IMR-90 (cell line): ENCODE results near the gene PRAMEF5. TPM values are rescaled to one million over a fixed set of nuclear protein-coding genes. Genes with fewer than 3 reads are reported as not detected.
"Not testable (repeated sequence)": the region's sequence is repeated elsewhere in the genome, so short reads cannot be mapped to it uniquely, and the experiment has no call there.

ENCODE experiments used
- ATAC-seq: fragments of 200-7000 bp; cut with Tn5 transposase; 2 replicates; pipeline ENCODE4 v1.9.1; 2020; ENCODE audit warnings: low read depth, mild to moderate bottlenecking, moderate library complexity
- BruUV-seq: library from RNA; stranded (reverse); fragments of 400-500 nt; replicated peaks from 2 replicates; lab custom pipeline; 2021; lab: Mats Ljungman, UMichigan
- CTCF ChIA-PET: fragments of 300-600 bp; formaldehyde crosslinking; extraction: SDS; loops from one replicate; lab custom pipeline; 2021; ENCODE audit warnings: antibody characterized with exemption; lab: Yijun Ruan, JAX
- POLR2A ChIA-PET: fragments of 300-600 bp; sonication (Branson Sonifier 250); formaldehyde crosslinking; loops from one replicate; lab custom pipeline; 2022; ENCODE audit warnings: antibody characterized with exemption; ENCODE audit not compliant: unreplicated experiment; lab: Charles Lee
- DNase-seq: peaks from one replicate; pipeline ENCODE4 v3.0.0; 2013
- H2AFZ ChIP-seq: replicated peaks from 2 replicates; pipeline ENCODE3; 2013; ENCODE audit warnings: low read length, mild to moderate bottlenecking; ENCODE audit not compliant: poor library complexity
- H2AK5ac ChIP-seq: 2 replicates; pipeline ENCODE4 v1.6.1; 2013; ENCODE audit warnings: low read depth, low read length, inconsistent platforms
- H2AK9ac ChIP-seq: replicated peaks from 2 replicates; pipeline ENCODE3; 2013; ENCODE audit warnings: mild to moderate bottlenecking, low read depth, low read length, moderate library complexity; ENCODE audit not compliant: poor library complexity
- H2BK120ac ChIP-seq: 2 replicates; pipeline ENCODE4 v1.6.1; 2013; ENCODE audit warnings: low read depth, low read length, inconsistent platforms
- H2BK15ac ChIP-seq: 3 replicates; pipeline ENCODE4 v1.6.1; 2013; ENCODE audit warnings: low read depth, low read length, inconsistent platforms
- H2BK20ac ChIP-seq: 2 replicates; pipeline ENCODE4 v1.6.1; 2013; ENCODE audit warnings: low read depth, mild to moderate bottlenecking, inconsistent platforms, low read length, moderate library complexity
- H2BK5ac ChIP-seq: 2 replicates; pipeline ENCODE4 v1.6.1; 2013; ENCODE audit warnings: mild to moderate bottlenecking, low read depth, low read length, inconsistent platforms; ENCODE audit not compliant: poor library complexity, severe bottlenecking
- H3K14ac ChIP-seq: replicated peaks from 2 replicates; pipeline ENCODE4 v1.6.1; 2013; ENCODE audit warnings: low read depth, low read length, inconsistent platforms
- H3K18ac ChIP-seq: 2 replicates; pipeline ENCODE4 v1.6.1; 2013; ENCODE audit warnings: low read depth, low read length, control low read depth
- H3K23ac ChIP-seq: 2 replicates; pipeline ENCODE4 v1.6.1; 2013; ENCODE audit warnings: low read depth, low read length, inconsistent platforms
- H3K27ac ChIP-seq: 2 replicates; pipeline ENCODE4 v1.5.1; 2013; ENCODE audit warnings: mild to moderate bottlenecking, control low read depth, low read length; ENCODE audit not compliant: insufficient read depth
- H3K27me3 ChIP-seq: 2 replicates; pipeline ENCODE4 v1.6.1; 2013; ENCODE audit warnings: low read length; ENCODE audit not compliant: control insufficient read depth, insufficient read depth
- H3K36me3 ChIP-seq: 2 replicates; pipeline ENCODE4 v1.6.1; 2013; ENCODE audit warnings: low read length, mixed read lengths; ENCODE audit not compliant: control insufficient read depth, insufficient read depth
- H3K4ac ChIP-seq: 2 replicates; pipeline ENCODE4 v1.6.1; 2013; ENCODE audit warnings: low read depth, low read length, inconsistent platforms
- H3K4me1 ChIP-seq: 2 replicates; pipeline ENCODE4 v1.6.1; 2013; ENCODE audit warnings: low read length, mixed read lengths; ENCODE audit not compliant: control insufficient read depth, insufficient read depth
- H3K4me2 ChIP-seq: 2 replicates; pipeline ENCODE4 v1.6.1; 2013; ENCODE audit warnings: low read depth, mild to moderate bottlenecking, control low read depth, low read length, moderate library complexity
- H3K4me3 ChIP-seq: 2 replicates; pipeline ENCODE4 v1.5.1; 2013; ENCODE audit warnings: low read depth, mild to moderate bottlenecking, control low read depth, low read length, moderate library complexity; ENCODE audit not compliant: insufficient read depth
- H3K56ac ChIP-seq: 2 replicates; pipeline ENCODE4 v1.6.1; 2013; ENCODE audit warnings: low read length, inconsistent platforms; ENCODE audit not compliant: insufficient read depth; ENCODE audit errors: extremely low read depth
- H3K79me1 ChIP-seq, 2 experiments: 2 replicates each; pipeline ENCODE4 v1.6.1; 2013; ENCODE audit warnings: low read length in 2 of 2, inconsistent platforms in 1 of 2, low read depth in 1 of 2
- H3K9ac ChIP-seq: 2 replicates; pipeline ENCODE4 v1.6.1; 2013; ENCODE audit warnings: low read depth, low read length, control low read depth
- H3K9me1 ChIP-seq: 2 replicates; pipeline ENCODE4 v1.6.1; 2013; ENCODE audit warnings: low read length, inconsistent platforms; ENCODE audit not compliant: insufficient read depth
- H3K9me3 ChIP-seq: 2 replicates; pipeline ENCODE4 v1.6.1; 2013; ENCODE audit warnings: low read length; ENCODE audit not compliant: control insufficient read depth, insufficient read depth
- H4K20me1 ChIP-seq: 2 replicates; pipeline ENCODE4 v1.6.1; 2013; ENCODE audit warnings: low read length, inconsistent platforms; ENCODE audit not compliant: insufficient read depth
- H4K5ac ChIP-seq: 2 replicates; pipeline ENCODE4 v1.6.1; 2013; ENCODE audit warnings: mild to moderate bottlenecking, low read depth, low read length, control low read depth
- H4K8ac ChIP-seq, 2 experiments: 2 replicates each; pipeline ENCODE4 v1.6.1; 2013; ENCODE audit warnings: low read depth in 2 of 2, low read length in 2 of 2, control low read depth in 1 of 2, inconsistent platforms in 1 of 2
- H4K91ac ChIP-seq: 2 replicates; pipeline ENCODE4 v1.6.1; 2013; ENCODE audit warnings: low read depth, low read length, inconsistent platforms; ENCODE audit not compliant: insufficient read depth
- WGBS, 2 experiments: methylation state at CpG; one replicate each; pipeline versions ENCODE4 v1.1.5 to v1.1.7; 2013; ENCODE audit warnings: missing lambda C conversion rate in 2 of 2; ENCODE audit not compliant: insufficient read length in 1 of 2; ENCODE audit errors: extremely low coverage in 2 of 2; 5-methylcytosine and 5-hydroxymethylcytosine counted together
- dilution Hi-C: fragments of 300-500 bp; cut with HindIII; formaldehyde crosslinking; loops from one replicate; pipeline ENCODE4 v1.14.3; 2018; ENCODE audit warnings: low sequenced_read_pairs; ENCODE audit not compliant: unreplicated experiment
- in situ Hi-C: fragments of 300-500 bp; cut with MboI; formaldehyde crosslinking; loops from 3 replicates; pipeline ENCODE4 v1.14.3; 2019; ENCODE audit warnings: low sequenced_read_pairs, inconsistent platforms, mixed read lengths
- intact Hi-C: fragments of 100-400 bp; cut with micrococcal nuclease; formaldehyde crosslinking; loops from 2 replicates; pipeline ENCODE4 v1.10.0; 2022
- polyA plus RNA-seq, 3 experiments: library from polyadenylated mRNA; depleted of rRNA; stranded (reverse); fragments of >200 nt; gene quantifications; 2 replicates each; pipeline ENCODE4 v1.2.3, GENCODE V29; 2012; ENCODE audit warnings: low replicate concordance in 1 of 3
- total RNA-seq: library from RNA; depleted of rRNA; stranded (reverse); fragments of >200 nt; gene quantifications from 2 replicates; pipeline ENCODE4 v1.2.3, GENCODE V29; 2012

PRAMEF5 gene
- total and polyA plus RNA-seq, 2 of the 4 experiments (the other 2 are of a cell fraction), result not detected

GRCh38 chr1:13298699-13299098 is 44.7 kb downstream of the PRAMEF5 start:
- H3K4ac ChIP-seq, H3K4me1 ChIP-seq, dilution Hi-C loops, H3K9me3 ChIP-seq, H2AK9ac ChIP-seq, BruUV-seq, H3K4me3 ChIP-seq, H4K5ac ChIP-seq, POLR2A ChIA-PET, H2BK15ac ChIP-seq, H2BK120ac ChIP-seq, H3K9ac ChIP-seq, CTCF ChIA-PET, DNase-seq, H3K56ac ChIP-seq, H3K18ac ChIP-seq, H3K27ac ChIP-seq, H3K4me2 ChIP-seq, in situ Hi-C loops, H3K9me1 ChIP-seq, H3K27me3 ChIP-seq, H2BK20ac ChIP-seq, H2AK5ac ChIP-seq, H3K23ac ChIP-seq, ATAC-seq, H4K91ac ChIP-seq, H2AFZ ChIP-seq, H4K20me1 ChIP-seq, H3K79me1 ChIP-seq, H3K36me3 ChIP-seq, H3K14ac ChIP-seq, H4K8ac ChIP-seq, intact Hi-C loops, H2BK5ac ChIP-seq: not testable (repeated sequence)
- no CpG with 5 or more reads among the region's 27 CpGs for WGBS, 2 experiments

- ATAC-seq, H3K14ac ChIP-seq, H3K4me1 ChIP-seq, H4K91ac ChIP-seq, intact Hi-C loops, H3K9me3 ChIP-seq, H3K79me1 ChIP-seq, H3K27ac ChIP-seq, H2BK5ac ChIP-seq, H3K27me3 ChIP-seq, H3K36me3 ChIP-seq, H3K56ac ChIP-seq, H3K9me1 ChIP-seq, H2AK9ac ChIP-seq, CTCF ChIA-PET, H3K23ac ChIP-seq, dilution Hi-C loops, in situ Hi-C loops, H3K9ac ChIP-seq, H3K4me3 ChIP-seq, H2AFZ ChIP-seq, DNase-seq, H4K5ac ChIP-seq, H2BK20ac ChIP-seq, H2AK5ac ChIP-seq, POLR2A ChIA-PET, H3K18ac ChIP-seq, BruUV-seq, H2BK120ac ChIP-seq, H3K4ac ChIP-seq, H4K8ac ChIP-seq, H4K20me1 ChIP-seq, H2BK15ac ChIP-seq, H3K4me2 ChIP-seq: not testable (repeated sequence)
These were observed 48.2 kb downstream of the PRAMEF5 start for GRCh38 chr1:13302197-13302596.
